Lower leg skin (tissue), 3 donors: ENCODE data around the gene RB1.

ENCODE experiments used
- CTCF ChIP-seq, 3 donors: fragments of 450-650 bp; IDR thresholded peaks; one replicate each; pipeline ENCODE4 v1.5.1; 2016; ENCODE audit warnings: antibody characterized with exemption in 3 of 3, mild to moderate bottlenecking in 3 of 3, moderate library complexity in 2 of 3
- POLR2A ChIP-seq, 2 donors: fragments of 450-650 bp; IDR thresholded peaks; one replicate each; pipeline ENCODE4 v1.6.1; 2016 to 2017; ENCODE audit warnings: antibody characterized with exemption in 2 of 2, mild to moderate bottlenecking in 1 of 2, moderate library complexity in 1 of 2

GRCh38 chr13:48500652-48501197, 197.2 kb downstream of the RB1 start:
- TF ChIP-seq CTCF (IDR thresholded peaks at IDR 0.05) (no peak), POLR2A (IDR thresholded peaks at IDR 0.05) (no peak)
